NCI-H460 (cell line): ENCODE measurements around the gene TTC28. TPM values are rescaled to one million over a fixed set of nuclear protein-coding genes. Genes with fewer than 3 reads are reported as not detected.
"Not testable (repeated sequence)": the region's sequence is repeated elsewhere in the genome, so short reads cannot be mapped to it uniquely, and the experiment has no call there.

ENCODE experiments used
- DNase-seq: peaks from one replicate; pipeline ENCODE4 v3.0.0-alpha.2; 2016; ENCODE audit warnings: low read depth; ENCODE audit errors: extremely low read depth
- total RNA-seq: library from RNA; depleted of rRNA; stranded (reverse); fragments of >200 nt; shearing (Covaris generic); gene quantifications from 2 replicates; pipeline ENCODE4 v1.2.3, GENCODE V29; 2014

TTC28 gene
- total RNA-seq, 1 experiment from 2014 or later: 6.6 TPM

DNA sequence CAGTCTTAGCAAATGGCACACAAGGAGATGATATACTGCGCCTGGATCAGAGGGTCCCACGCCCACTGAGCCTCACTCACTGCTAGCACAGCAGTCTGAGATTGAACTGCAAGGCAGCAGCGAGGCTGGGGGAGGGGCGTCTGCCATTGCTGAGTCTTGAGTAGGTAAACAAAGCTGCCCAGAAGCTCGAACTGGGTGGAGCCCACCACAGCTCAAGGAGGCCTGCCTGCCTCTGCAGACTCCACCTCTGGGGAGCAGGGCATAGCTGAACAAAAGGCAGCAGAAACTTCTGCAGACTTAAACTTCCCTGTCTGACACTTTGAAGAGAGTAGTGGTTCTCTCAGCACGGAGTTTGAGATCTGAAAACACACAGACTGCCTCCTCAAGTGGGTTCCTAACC, 470.2 kb downstream of the TTC28 start:
- not testable (repeated sequence) for DNase-seq

DNA sequence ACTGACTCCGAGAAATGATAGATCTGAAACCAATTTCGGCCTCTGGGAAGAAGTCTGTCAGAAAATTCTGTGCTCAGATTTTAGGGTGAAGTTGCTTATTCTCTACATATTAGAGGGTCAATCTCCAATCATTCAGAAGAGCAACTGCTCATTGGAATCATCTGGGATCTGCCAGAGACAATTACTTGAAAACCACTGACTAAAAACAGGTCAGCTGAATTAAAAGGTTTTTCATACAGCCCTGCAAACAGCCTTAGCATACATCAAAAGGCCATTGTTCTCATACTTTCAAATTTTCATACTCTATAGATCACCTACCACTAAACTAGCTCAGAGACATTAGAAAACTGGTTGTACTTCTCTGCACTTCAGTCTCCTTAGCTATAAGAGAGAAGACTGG, 470.9 kb downstream of the TTC28 start:
- no peak for DNase-seq

DNA sequence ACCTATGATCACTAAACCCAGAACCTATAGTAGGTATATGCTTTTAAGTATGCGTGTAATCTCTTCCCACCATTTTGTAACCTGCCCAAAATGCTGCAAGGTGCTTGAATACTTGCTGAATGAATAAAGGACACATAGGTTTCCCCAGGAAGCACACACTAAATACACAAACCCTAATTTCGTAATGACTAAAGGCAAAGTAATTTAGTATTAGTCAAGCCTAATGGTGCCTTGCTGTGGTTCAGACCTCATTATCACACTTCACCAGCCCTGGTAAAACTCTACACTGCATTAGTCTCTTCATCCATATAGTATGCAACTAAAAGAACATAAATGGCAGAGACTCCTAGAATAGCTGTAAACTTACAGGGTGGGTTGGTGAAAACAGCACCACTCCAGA, 471.6 kb downstream of the TTC28 start:
- no peak for DNase-seq

DNA sequence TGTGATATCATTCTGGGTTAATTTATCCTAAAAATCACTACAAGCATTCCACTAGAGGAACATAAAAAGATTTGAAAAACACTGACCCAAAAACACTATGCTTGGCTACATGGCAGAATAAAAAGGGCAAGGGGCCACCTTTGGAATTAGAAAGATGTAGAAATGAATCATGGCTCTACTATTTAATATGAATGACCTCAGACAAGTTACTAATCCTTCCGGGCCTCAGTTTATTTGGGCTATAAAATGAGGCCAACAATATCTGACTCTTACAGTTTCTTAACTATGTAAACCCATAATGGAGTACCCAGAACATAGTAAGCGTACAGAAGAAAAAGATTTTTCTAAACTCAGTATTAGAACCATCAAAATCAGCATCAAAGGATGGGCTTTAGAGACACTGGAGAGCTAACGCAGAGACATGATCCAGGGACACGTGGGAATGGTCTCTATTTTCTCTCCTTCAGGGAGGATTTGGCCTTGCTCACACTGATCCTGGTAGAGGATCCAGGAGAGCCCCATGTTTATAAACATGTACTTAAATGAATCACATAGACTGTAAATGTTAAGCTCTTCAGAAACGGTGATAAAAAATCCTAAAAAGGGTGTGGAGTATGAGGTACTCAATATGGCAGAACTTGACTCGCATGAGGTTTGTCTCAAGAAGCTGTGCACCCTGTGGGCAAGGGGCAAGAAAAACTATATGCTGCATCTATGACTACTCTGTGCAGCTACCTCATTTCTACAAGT, 472.2 kb downstream of the TTC28 start:
- DNase-seq: no peak

DNA sequence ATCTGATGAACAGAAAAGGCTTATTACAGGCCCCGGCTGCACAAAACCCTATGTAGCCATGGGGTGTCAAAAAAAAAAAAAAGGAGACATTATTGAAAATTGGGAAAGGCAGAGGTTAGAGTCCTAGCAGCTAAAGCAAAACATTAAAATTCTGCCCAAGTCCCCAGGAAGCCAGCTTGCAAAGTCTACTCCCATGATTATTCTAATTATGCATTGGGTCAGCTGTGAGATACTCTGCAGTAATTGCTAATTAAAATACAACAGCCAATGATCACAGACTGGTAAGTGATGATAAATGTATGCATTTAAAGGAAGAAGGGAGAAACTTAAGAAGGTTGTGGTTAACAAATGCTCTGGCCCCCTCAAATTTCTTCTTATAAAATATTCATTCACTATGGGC, 473.7 kb downstream of the TTC28 start:
- no peak for DNase-seq

DNA sequence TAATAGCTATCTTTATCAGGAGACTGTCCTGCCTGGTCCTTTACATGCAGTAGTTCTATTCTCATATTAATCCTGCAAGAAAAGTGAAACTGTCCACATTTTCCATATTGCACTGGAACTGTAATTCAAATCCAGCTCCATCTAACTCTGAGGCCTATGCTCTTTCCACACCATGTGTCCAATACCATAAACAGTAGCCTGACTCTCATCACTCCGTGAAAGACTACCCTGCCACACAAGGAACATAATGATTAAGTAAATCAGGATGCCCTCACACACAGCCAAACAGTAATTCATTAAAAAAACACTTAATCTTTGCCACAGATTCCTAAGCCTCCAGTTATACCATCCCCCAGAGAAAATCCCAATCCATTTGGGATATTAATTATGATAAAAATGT, 475.3 kb downstream of the TTC28 start:
- no peak for DNase-seq

DNA sequence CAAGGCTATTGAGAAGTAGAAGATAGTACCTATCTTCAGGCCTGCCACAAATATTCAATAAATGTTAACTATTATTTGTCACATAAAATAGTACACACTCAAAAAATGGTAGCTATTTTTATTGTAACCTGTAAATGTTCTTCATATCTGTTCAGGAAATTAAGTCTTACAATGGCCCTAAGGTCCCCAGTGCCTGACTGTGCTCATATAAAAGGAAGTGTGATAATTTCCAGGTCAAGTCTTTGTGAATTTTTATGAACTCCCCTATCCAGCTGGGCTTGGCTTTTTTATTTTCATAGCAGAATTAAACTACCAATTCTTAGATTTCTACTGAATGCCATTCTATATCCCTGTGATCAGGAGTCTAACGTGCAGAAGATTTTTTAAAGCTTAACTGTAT, 476.4 kb downstream of the TTC28 start:
- DNase-seq: no peak

DNA sequence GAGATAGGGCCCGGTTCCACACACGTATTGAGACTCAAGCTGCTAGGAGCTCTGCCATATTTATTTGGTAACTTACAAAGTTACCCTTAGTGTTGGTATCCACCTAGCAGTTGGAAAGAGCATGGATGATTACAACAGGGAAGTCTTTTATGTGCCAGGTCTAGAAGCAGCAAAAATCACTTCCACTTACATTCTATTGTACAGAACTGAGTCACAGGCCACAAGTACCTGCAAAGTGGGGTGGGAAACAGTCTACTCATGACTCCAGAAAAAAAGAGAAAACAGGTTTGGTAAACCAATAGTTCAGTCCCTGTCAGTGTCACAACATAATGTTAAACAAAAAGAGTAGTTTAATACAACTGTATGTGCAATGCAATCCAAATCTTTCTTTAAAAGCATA, 480.9 kb downstream of the TTC28 start:
- DNase-seq: no peak

DNA sequence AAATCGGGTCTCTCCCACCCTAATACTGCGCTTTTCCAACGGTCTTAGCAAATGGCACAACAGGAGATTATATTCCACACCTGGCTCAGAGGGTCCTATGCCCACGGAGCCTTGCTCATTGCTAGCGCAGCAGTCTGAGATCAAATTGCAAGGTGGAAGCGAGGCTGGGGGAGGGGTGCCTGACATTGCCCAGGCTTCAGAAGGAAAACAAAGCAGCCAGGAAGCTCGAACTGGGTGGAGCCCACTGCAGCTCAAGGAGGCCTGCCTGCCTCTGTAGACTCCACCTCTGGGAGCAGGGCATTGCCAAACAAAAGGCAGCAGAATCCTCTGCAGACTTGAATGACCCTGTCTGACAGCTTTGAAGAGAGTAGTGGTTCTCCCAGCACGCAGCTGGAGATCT, 488.1 kb downstream of the TTC28 start:
- not testable (repeated sequence) for DNase-seq

DNA sequence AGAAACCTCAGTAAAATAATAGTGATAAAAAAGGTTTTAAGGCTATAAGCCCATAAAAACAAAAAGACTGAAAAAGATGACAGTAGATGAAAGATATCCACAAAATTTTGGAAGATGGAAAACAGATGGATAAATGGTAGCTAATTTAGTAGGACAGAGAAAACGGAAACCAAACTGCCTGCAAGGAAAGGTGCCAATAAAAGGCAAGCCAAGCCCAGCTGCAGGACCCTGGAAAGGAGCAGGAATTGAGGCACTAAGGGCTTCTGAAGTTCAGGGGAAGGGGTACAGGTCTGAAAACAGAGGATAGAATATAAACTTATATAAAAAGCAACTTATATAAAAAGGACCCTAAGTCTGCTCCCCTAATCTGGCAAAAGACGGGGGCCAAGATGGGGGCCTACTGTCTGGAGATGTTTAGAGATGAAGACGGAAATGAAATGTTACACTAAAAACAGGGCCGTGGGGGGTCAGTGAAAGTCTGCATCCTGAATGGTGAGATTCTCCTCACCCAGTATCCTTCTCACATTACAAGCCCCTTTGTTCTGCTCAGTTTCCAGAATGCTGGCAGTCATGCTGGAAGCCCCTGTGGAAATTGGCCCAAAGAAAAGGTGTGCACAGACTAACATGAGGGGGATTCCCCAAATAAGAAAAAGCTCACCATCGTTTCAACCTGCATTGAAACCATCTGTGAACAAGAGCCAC, 491.3 kb downstream of the TTC28 start:
- DNase-seq: no peak

DNA sequence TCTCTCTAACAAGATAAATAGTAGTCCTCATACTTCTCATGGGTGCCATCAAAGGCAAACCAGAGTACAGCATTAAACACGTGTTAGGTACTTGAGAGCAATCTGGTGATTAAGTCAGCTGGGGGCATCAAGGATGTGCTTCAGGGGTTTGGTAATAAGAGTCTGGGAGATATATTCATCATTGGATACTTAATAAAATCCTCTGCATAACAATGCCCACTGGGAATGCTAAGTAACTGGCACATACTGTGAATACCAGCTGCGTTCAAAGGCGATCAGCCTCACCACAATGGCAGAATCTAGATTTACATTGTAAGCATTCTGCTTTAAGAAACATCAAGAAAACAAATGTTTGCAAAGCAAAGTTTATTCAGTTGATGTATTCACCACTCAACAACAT, 492.0 kb downstream of the TTC28 start:
- DNase-seq: no peak

DNA sequence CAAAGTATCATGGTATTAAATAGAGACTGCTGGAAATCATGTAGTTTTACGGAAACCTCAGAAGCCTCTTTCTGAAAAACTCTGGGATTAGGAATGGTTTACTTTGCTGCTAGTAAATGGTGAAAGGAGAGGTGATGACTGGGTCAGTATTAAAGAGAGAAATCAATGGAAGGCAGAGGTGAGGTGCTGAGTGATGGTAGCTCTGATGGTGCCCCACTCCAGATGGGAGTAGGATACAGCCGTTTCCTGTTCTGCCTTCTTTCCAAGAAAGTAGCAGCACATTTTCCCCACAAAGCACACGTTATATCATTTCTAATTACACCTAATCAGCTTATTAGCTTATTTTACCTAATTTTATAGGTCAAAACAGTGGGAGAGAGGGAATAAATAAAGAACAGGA, 493.0 kb downstream of the TTC28 start:
- no peak for DNase-seq

DNA sequence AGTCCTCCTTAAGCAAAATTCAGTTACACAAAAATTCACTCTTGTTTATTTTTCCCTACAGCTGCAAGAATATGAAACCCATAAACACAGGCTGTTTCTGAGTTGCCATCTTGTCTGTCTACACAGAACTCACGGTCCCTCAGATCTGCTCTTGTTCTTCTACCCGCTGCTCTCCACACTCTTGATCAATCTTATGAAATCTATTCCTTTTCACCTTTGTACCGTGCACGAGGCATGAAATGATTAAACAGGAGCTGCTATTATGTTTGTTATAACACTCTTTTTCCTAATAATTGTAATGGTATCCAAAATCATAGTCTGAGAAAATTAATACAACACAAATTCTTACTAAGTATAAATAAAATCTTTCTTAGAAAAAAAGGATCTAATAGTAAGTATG, 494.5 kb downstream of the TTC28 start:
- DNase-seq: no peak

DNA sequence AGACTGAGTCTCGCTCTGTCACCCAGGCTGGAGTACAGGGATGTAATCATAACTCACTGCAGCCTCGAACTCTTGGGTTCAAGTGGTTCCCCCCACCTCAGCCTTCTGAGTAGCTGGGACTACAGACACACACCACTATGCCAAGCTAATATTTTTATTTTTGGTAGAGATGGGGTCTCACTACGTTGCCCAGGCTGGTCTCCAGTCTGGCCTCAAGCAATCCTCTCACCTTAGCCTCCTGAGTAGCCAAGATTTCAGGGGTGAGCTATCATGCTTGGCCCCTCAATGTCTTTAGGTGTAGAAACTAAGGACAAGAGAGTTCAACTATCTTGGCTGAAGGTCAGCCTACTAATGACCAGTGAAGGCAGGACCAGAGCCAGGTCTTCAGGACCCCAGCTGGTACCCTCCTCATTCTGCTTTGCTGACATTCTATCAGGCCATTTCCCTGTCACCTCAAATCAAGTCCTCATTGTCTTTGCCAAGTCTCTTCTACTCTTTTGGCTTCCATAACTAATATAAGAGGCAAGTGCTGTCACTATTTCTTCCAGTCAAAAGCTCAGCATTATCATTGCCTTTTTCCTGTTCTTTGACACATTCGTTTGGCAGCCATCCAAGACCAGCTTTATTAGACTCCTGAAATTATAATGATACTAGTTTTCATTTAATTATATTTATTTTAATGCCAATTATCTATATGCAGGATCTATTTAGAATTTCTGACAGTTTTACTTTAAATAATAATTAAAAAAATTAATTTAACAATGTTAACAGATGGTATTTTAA, 496.4 kb downstream of the TTC28 start:
- no peak for DNase-seq

DNA sequence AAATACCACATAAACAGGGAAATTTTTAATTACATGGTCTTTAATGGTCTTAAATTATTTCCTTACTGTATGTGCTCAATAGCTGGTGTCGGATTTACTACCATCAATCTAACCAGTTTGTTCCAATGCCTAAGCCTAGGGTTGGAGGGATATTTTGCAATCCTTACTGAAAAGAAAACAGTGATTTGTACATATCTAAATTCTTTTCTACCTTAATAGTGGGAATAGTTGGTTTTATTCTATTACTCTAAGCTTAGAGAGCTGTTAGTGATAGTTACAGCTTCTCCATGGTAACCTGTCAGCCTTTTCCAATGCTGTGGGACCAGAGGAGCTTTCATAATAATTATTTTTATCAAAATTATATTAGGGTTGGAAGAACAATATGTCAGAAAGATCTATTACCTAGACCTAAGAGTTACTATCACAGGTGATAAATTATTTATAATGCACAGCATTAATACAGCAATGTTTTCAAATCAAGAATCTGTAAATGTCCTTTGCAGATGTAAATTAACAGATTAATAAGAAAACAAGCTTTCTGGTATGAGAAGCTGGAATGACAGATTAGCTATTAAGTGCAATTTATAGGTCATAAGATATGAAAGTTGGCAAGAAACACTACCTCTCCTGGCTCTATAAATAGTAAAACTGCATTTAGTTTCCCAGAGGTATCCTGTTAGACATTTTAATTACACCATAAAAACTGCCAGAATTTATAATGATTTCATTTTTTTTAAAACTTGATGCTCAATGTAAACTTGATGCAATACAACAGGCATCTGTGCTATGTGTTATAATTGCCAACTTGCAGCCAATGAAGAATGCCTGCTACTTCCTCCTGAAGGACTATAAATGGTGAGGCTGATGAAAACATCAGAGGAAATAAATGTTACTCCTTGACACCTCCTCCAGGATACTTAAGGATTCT, 498.6 kb downstream of the TTC28 start:
- DNase-seq: no peak

DNA sequence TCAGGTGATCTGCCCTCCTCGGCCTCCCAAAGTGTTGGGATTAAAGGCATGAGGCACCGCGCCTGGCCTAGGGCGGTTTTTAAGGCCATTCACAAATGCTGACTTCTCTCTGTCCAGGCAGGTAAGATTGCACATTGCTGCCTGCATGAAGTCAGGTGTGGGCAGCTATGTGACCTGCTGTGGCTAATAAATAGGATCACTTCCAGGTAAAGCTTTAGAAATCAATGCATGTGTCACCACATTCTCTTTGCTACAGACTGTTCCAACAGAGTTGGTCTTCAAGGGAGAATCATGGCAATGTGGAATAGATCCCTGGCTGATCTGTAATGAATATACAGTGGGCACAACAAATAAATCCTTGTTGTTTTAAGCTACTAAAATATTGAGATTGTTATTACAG, 500.2 kb downstream of the TTC28 start:
- DNase-seq: no peak

DNA sequence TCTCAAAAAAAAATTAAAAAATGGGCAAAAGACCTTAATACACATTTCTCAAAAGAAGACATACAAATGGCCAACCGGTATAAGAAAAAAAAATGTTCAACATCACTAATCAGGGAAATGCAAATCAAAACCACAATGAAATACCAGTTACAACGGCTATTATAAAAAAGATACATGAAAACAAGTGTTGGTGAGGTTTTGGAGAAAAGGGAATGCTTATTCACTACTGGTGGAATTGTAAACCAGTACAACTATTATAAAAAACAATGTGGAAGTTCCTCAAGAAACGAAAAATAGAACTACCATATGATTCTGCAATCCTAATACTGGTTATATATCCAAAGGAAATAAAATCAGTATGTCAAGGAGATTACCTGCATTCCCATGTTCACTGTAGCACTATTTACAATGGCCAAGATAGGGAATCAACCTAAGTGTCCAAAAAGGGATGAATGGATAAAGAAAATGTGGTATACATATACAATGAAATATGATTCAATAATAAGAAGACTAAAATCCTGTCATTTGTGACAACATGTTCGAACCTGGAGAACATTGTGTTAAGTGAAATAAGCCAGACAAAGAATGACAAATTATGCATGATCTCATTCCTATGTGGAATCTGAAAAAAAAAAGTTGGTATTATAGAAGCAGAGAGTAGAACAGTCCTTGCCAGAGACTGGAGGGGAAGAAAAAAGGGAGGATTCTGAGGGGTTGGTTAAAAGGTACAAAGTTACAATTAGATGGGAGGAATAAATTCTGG, 503.7 kb downstream of the TTC28 start:
- no peak for DNase-seq

DNA sequence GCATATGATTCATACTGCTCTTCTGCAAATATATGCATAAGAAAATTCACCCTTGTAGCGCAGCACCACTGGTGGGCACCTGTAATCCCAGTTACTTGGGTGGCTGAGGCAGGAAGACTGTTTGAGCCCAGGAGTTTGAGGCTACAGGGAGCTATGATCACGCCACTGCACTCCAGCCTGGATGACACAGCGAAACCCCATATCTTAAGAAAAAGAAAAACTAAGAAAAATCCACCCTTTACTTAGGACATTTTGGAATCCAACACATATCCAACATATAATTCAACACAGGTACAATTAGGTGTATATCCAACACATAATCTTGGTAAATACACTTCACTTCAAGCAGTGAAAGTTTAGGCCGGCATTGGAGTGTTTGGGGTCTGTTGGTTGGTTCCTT, 505.1 kb downstream of the TTC28 start:
- no peak for DNase-seq

DNA sequence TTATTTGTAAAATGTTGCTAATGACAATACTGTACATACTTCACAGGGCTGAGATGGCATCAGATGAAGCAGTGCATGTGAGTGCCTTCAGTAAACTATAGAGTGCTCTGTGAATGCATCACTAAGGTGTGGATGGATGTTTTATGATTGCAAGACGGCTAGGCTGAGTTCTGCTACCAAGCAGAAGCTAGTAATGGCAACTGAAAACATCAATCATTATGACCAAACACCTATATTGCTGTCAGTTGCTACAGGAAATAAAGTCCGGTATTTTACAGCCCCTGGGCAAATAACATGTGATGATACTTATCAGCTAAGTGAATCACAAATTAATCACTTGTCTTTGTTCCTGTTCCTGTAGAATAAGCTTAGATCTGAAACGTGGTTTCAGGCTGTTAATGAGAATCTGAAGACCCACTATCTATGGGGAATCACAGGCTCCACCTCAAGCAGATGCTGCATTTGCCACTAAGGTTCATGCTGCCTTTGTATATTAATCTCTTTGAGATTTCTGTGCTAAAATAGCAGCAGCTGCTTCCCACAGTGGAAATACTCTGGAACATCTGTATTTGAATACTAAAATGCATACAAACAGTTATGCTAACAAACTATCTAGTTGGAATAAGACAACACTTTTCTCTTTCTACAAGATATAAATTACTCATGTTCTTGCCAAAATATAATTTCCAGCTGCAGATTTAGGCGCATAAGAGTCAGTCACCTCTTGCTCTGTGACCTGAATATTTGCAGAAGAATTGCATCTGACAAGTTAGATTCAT, 506.6 kb downstream of the TTC28 start:
- no peak for DNase-seq
